Smooth muscle cell (in vitro differentiated cells): ENCODE measurements around the gene ZNF783. TPM values are rescaled to one million over a fixed set of nuclear protein-coding genes. Genes with fewer than 3 reads are reported as not detected.

Experiments used
- DNase-seq: peaks from one replicate; lab custom pipeline; 2025; ENCODE audit not compliant: unreplicated experiment; lab: John Stamatoyannopoulos, UW
- H2AFZ ChIP-seq: fragments of 200-600 bp; sonication (generic); 2 replicates; pipeline ENCODE4 v1.6.0; 2016; ENCODE audit warnings: antibody characterized with exemption, low read depth, mild to moderate bottlenecking
- H3F3A ChIP-seq: fragments of 200-600 bp; sonication (generic); 2 replicates; pipeline ENCODE4 v1.6.0; 2017; ENCODE audit warnings: antibody characterized with exemption, low read depth
- H3K27ac ChIP-seq: fragments of 200-600 bp; sonication (generic); 2 replicates; pipeline ENCODE4 v1.5.1; 2016; ENCODE audit warnings: low read depth, mild to moderate bottlenecking
- H3K27me3 ChIP-seq: fragments of 200-600 bp; sonication (generic); 2 replicates; pipeline ENCODE4 v1.6.1; 2016; ENCODE audit warnings: low read depth, mild to moderate bottlenecking
- H3K36me3 ChIP-seq: fragments of 200-600 bp; sonication (generic); 2 replicates; pipeline ENCODE4 v1.5.1; 2016; ENCODE audit warnings: low read depth
- H3K4me1 ChIP-seq: fragments of 200-600 bp; sonication (generic); 2 replicates; pipeline ENCODE4 v1.5.1; 2016; ENCODE audit warnings: low read depth
- H3K4me2 ChIP-seq: fragments of 200-600 bp; sonication (generic); 2 replicates; pipeline ENCODE4 v1.6.0; 2016; ENCODE audit warnings: mild to moderate bottlenecking
- H3K4me3 ChIP-seq: fragments of 200-600 bp; sonication (generic); 2 replicates; pipeline ENCODE4 v1.5.1; 2016; ENCODE audit warnings: mild to moderate bottlenecking
- H3K79me2 ChIP-seq: fragments of 200-600 bp; sonication (generic); 2 replicates; pipeline ENCODE4 v1.6.0; 2016; ENCODE audit warnings: low read depth, mild to moderate bottlenecking
- H3K9ac ChIP-seq: fragments of 200-600 bp; sonication (generic); 2 replicates; pipeline ENCODE4 v1.6.0; 2016; ENCODE audit warnings: low read depth
- H3K9me3 ChIP-seq: fragments of 200-600 bp; sonication (generic); replicated peaks from 2 replicates; pipeline ENCODE4 v1.5.1; 2016; ENCODE audit warnings: low read depth
- H4K20me1 ChIP-seq: fragments of 200-600 bp; sonication (generic); 2 replicates; pipeline ENCODE4 v1.6.0; 2016; ENCODE audit warnings: low read depth
- WGBS: methylation state at CpG from one replicate; pipeline ENCODE4 v1.1.7; 2016; ENCODE audit warnings: low lambda C conversion rate; 5-methylcytosine and 5-hydroxymethylcytosine counted together
- polyA plus RNA-seq: library from polyadenylated mRNA; unstranded; fragments of >200 nt; fragmentation: Nextera tagmentation; extraction: Ambion mirVana; gene quantifications from 2 replicates; pipeline ENCODE4 v1.2.1, GENCODE V29; 2016
- total RNA-seq: library from RNA; depleted of rRNA; stranded (reverse); fragments of >200 nt; gene quantifications from 2 replicates; pipeline ENCODE4 v1.2.3, GENCODE V29; 2014
- TF ChIP-seq, protein P1 (sequence below): fragments of 200-600 bp; sonication (generic); IDR thresholded peaks from 2 replicates; pipeline ENCODE4 v1.5.1; 2017; ENCODE audit warnings: borderline replicate concordance, mild to moderate bottlenecking, antibody characterized with exemption; ENCODE audit not compliant: insufficient read depth, poor library complexity, severe bottlenecking

The ZNF783 gene
- total and polyA plus RNA-seq, 2 experiments from 2014 or later: 7.2 to 8.1 TPM

DNA sequence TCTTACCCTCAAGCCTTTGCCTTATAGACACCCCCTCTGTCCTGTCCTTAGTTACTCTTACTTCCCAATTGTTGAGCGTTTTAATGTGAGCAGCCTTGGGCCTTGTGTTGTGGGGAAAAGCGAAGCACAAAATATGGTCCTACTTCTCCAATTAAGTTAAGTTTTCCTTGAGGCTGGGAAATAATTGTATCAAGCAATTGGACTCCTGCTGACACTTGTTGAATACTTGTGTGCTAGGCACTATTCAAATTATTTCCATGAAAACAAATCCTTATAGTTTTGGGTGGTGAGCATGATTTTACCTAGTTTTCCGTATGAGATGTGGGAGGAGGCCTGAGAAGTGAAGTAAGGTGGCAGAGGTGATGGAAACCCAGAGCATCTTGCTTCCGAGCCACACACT lies 5.4 kb upstream of the ZNF783 start:
- Histone ChIP-seq H3K27me3 (no peaks in the 10 kb centered on the region), H2AFZ (no peak overlapping the region), H3F3A (peaks cover 4% of the 10 kb centered on the region), H3K4me3 (no peak overlapping the region), H3K4me2 (no peak overlapping the region), H3K9ac (no peak overlapping the region), H3K27ac (no peak overlapping the region), H3K36me3 (peaks cover 4% of the 10 kb centered on the region), H3K4me1 (peaks cover 5% of the 10 kb centered on the region), H3K79me2 (no peaks in the 10 kb centered on the region), H3K9me3 (no peaks in the 10 kb centered on the region), H4K20me1 (no peaks in the 10 kb centered on the region)
- no peak for DNase-seq
- TF ChIP-seq, protein P1, sequence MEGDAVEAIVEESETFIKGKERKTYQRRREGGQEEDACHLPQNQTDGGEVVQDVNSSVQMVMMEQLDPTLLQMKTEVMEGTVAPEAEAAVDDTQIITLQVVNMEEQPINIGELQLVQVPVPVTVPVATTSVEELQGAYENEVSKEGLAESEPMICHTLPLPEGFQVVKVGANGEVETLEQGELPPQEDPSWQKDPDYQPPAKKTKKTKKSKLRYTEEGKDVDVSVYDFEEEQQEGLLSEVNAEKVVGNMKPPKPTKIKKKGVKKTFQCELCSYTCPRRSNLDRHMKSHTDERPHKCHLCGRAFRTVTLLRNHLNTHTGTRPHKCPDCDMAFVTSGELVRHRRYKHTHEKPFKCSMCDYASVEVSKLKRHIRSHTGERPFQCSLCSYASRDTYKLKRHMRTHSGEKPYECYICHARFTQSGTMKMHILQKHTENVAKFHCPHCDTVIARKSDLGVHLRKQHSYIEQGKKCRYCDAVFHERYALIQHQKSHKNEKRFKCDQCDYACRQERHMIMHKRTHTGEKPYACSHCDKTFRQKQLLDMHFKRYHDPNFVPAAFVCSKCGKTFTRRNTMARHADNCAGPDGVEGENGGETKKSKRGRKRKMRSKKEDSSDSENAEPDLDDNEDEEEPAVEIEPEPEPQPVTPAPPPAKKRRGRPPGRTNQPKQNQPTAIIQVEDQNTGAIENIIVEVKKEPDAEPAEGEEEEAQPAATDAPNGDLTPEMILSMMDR: no peak
- 97% methylated on average over 4 of the region's 4 CpGs for WGBS

DNA sequence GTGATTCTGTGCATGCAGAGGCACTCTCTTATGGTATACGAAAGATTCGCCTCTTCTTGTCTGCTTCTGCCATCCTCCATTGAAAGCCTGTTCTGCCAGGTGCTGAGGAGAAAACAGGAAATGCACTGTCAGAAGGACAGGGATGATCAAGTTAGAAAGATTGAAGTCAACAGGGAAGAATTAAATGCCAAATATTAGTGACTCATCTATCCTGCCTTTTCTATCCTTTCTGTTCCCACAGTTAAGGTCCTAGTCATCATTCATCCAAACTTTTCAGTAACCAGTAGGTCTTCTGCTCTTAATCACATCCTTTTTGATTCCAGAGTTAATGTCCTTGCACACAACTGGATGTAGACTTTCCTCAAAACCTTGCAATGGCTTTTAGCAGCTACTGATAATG lies 4.8 kb upstream of the ZNF783 start:
- H3K27ac ChIP-seq: no peak overlapping the region
- H3K4me1 ChIP-seq: peaks cover 6% of the 10 kb centered on the region
- peaks cover 4% of the 10 kb centered on the region for H3F3A ChIP-seq
- H3K27me3 ChIP-seq: no peaks in the 10 kb centered on the region
- 91% methylated on average over 2 of the region's 2 CpGs for WGBS
- TF ChIP-seq, protein P1: no peak
- H3K36me3 ChIP-seq: peaks cover 4% of the 10 kb centered on the region
- H3K9me3 ChIP-seq: no peaks in the 10 kb centered on the region
- H3K79me2 ChIP-seq: no peaks in the 10 kb centered on the region
- H3K4me3 ChIP-seq: no peak overlapping the region
- no peak overlapping the region for H3K4me2 ChIP-seq
- no peaks in the 10 kb centered on the region for H4K20me1 ChIP-seq
- no peak overlapping the region for H3K9ac ChIP-seq
- DNase-seq: no peak
- no peak overlapping the region for H2AFZ ChIP-seq

DNA sequence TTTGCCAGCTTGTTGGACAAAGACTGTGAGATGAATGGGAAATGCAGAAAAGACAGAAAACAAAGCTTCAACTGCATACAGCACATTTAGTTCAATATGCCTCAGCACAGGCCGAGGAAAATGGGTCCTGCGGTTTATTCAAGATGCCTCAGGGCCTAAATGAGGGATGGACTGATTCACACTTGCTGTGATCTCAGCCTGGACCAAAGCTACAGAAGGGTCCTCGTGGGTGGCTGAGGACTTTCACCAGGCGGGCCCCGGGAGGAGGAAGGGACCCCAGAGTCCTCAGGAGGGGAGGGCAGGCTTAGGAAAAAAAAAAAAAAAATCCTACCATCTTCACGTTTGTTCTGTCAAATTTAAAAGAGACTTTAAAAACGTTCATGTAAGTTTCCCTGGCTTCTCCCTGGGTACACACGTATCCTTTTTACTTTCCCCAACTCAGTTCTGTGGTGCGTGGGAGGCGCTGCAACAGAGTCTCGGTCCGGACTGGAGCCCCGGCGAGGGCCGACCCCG lies 624 bp upstream of the ZNF783 start:
- Histone ChIP-seq H3K36me3 (no peaks in the 10 kb centered on the region), H3K9me3 (no peaks in the 10 kb centered on the region), H3K4me3 (peak overlapping the region; percentile 54), H3K4me1 (peaks cover 12% of the 10 kb centered on the region), H3K79me2 (peaks cover 14% of the 10 kb centered on the region), H4K20me1 (no peaks in the 10 kb centered on the region), H3K4me2 (peak overlapping the region; percentile 85), H3F3A (peaks cover 4% of the 10 kb centered on the region), H3K27me3 (no peaks in the 10 kb centered on the region), H3K9ac (peak overlapping the region; percentile 74), H2AFZ (peak overlapping the region; percentile 79), H3K27ac (peak overlapping the region; percentile 82)
- DNase-seq: no peak
- TF ChIP-seq, protein P1: no peak
- WGBS: 8% methylated on average over 16 of the region's 16 CpGs

DNA sequence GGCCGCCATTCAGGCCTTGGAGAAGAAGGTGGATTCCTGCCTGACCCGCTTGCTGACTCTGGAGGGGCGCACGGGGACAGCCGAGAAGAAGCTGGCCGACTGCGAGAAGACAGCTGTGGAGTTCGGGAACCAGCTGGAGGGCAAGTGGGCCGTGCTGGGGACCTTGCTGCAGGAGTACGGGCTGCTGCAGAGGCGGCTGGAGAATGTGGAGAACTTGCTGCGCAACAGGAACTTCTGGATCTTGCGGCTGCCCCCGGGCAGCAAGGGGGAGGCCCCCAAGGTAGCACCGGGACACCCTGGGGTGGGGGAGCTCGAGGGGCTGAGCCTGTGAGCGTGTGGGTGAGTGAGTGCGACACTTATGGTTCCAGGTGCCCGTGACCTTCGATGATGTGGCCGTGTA lies 4.5 kb downstream of the ZNF783 start:
- Histone ChIP-seq H3F3A (no peaks in the 10 kb centered on the region), H3K36me3 (peaks cover 6% of the 10 kb centered on the region), H3K27me3 (no peaks in the 10 kb centered on the region), H3K9me3 (no peaks in the 10 kb centered on the region), H3K9ac (no peak overlapping the region), H2AFZ (no peak overlapping the region), H3K79me2 (peaks cover 27% of the 10 kb centered on the region), H3K4me2 (no peak overlapping the region), H3K27ac (no peak overlapping the region), H3K4me1 (peaks cover 8% of the 10 kb centered on the region), H3K4me3 (no peak overlapping the region), H4K20me1 (peaks cover 11% of the 10 kb centered on the region)
- WGBS: 98% methylated on average over 16 of the region's 21 CpGs
- DNase-seq: no peak
- TF ChIP-seq, protein P1: no peak
